ENCODE results near the gene KCTD3. TPM values are rescaled to one million over a fixed set of nuclear protein-coding genes. Genes with fewer than 3 reads are reported as not detected.

KCTD3 gene
- total and polyA plus RNA-seq, 2 donors (not counting 1 experiment from before 2014, with no cell fraction given), result 2.3 to 3.0 TPM

GRCh38 chr1:215603319-215603718 lies 36.2 kb downstream of the KCTD3 start:
- H3K4me3 ChIP-seq (ENCODE audit: control extremely low read depth in 1 of 5, extremely low read depth in 1 of 5, insufficient read depth in 1 of 5, low read depth in 2 of 5, low read length in 4 of 5), result no peak overlapping the region
- POLR2A ChIA-PET, result no interaction called here
- CTCF ChIA-PET, result interaction anchor here (0.7 to 1.2 kb wide), 2 partner anchors 77 to 128 kb away, joined by 3 to 4 read pairs; no protein-coding TSS in a partner anchor
- H3K9ac ChIP-seq (ENCODE audit: low read length), result no peak overlapping the region
- H4K20me1 ChIP-seq (ENCODE audit: control insufficient read depth, insufficient read depth, low read length, poor library complexity, severe bottlenecking), result no peaks in the 10 kb centered on the region
- no peaks in the 10 kb centered on the region for H3K4me1 ChIP-seq (ENCODE audit: control insufficient read depth in 2 of 2, insufficient read depth in 2 of 2, low read length in 2 of 2)
- no peaks in the 10 kb centered on the region for H3K27me3 ChIP-seq (replicated peaks in 1 of 4; ENCODE audit: control extremely low read depth in 1 of 4, control insufficient read depth in 3 of 4, insufficient read depth in 4 of 4, low read length in 3 of 4)
- Mint-ChIP-seq H3K4me1 (no peaks in the 10 kb centered on the region), H3K27ac (no peak overlapping the region), H3K27me3 (no peaks in the 10 kb centered on the region), H3K9me3 (ENCODE audit: insufficient read depth) (no peaks in the 10 kb centered on the region), H3K4me3 (no peak overlapping the region)
- ATAC-seq (ENCODE audit: low read depth) (no peak), DNase-seq (no peak)
- intact Hi-C loops (cut with micrococcal nuclease), result no loop called here
- no peaks in the 10 kb centered on the region for H3K9me3 ChIP-seq (ENCODE audit: control extremely low read depth in 1 of 3, control insufficient read depth in 2 of 3, insufficient read depth in 1 of 3, low read length in 2 of 3)
- peaks cover 0 to under 1% of the 10 kb centered on the region in 2 experiments for H3K36me3 ChIP-seq (replicated peaks in 1 of 2; ENCODE audit: control extremely low read depth in 1 of 2, control insufficient read depth in 1 of 2, extremely low read depth in 1 of 2, insufficient read depth in 2 of 2, low read length in 1 of 2)
- no peaks in the 10 kb centered on the region for H3K79me2 ChIP-seq (ENCODE audit: control insufficient read depth, insufficient read depth, low read length)
- H2AFZ ChIP-seq (ENCODE audit: insufficient read depth, low read depth, low read length, poor library complexity, severe bottlenecking), result no peak overlapping the region
- H3K4me2 ChIP-seq (replicated peaks; ENCODE audit: low read depth, low read length, poor library complexity, severe bottlenecking), result no peak overlapping the region
- TF ChIP-seq CTCF (IDR thresholded peaks at IDR 0.05), result no peak
- TF ChIP-seq EZH2 (IDR thresholded peaks at IDR 0.05; ENCODE audit: borderline replicate concordance, insufficient read depth, low read depth, low read length, poor library complexity, severe bottlenecking), result no peak
- H3K27ac ChIP-seq (ENCODE audit: low read length in 2 of 2), result no peak overlapping the region

GRCh38 chr1:215605011-215605621 lies 38.0 kb downstream of the KCTD3 start:
- Histone ChIP-seq H2AFZ (ENCODE audit: insufficient read depth, low read depth, low read length, poor library complexity, severe bottlenecking) (no peak overlapping the region), H3K36me3 (replicated peaks in 1 of 2; ENCODE audit: control extremely low read depth in 1 of 2, control insufficient read depth in 1 of 2, extremely low read depth in 1 of 2, insufficient read depth in 2 of 2, low read length in 1 of 2) (peaks cover 0 to 3% of the 10 kb centered on the region in 2 experiments), H3K9ac (ENCODE audit: low read length) (no peak overlapping the region), H3K27me3 (replicated peaks in 1 of 4; ENCODE audit: control extremely low read depth in 1 of 4, control insufficient read depth in 3 of 4, insufficient read depth in 4 of 4, low read length in 3 of 4) (no peaks in the 10 kb centered on the region), H3K79me2 (ENCODE audit: control insufficient read depth, insufficient read depth, low read length) (no peaks in the 10 kb centered on the region), H3K4me1 (ENCODE audit: control insufficient read depth in 2 of 2, insufficient read depth in 2 of 2, low read length in 2 of 2) (no peaks in the 10 kb centered on the region), H3K4me2 (replicated peaks; ENCODE audit: low read depth, low read length, poor library complexity, severe bottlenecking) (no peak overlapping the region), H3K4me3 (ENCODE audit: control extremely low read depth in 1 of 5, extremely low read depth in 1 of 5, insufficient read depth in 1 of 5, low read depth in 2 of 5, low read length in 4 of 5) (no peak overlapping the region), H3K9me3 (ENCODE audit: control extremely low read depth in 1 of 3, control insufficient read depth in 2 of 3, insufficient read depth in 1 of 3, low read length in 2 of 3) (no peaks in the 10 kb centered on the region), H3K27ac (ENCODE audit: low read length in 2 of 2) (no peak overlapping the region), H4K20me1 (ENCODE audit: control insufficient read depth, insufficient read depth, low read length, poor library complexity, severe bottlenecking) (no peaks in the 10 kb centered on the region)
- TF ChIP-seq EZH2 (IDR thresholded peaks at IDR 0.05; ENCODE audit: borderline replicate concordance, insufficient read depth, low read depth, low read length, poor library complexity, severe bottlenecking) (no peak), CTCF (IDR thresholded peaks at IDR 0.05) (no peak)
- Mint-ChIP-seq H3K27me3 (no peaks in the 10 kb centered on the region), H3K9me3 (ENCODE audit: insufficient read depth) (no peaks in the 10 kb centered on the region), H3K27ac (no peak overlapping the region), H3K4me3 (no peak overlapping the region), H3K4me1 (no peaks in the 10 kb centered on the region)
- no peak for ATAC-seq (ENCODE audit: low read depth)
- DNase-seq, result no peak
- intact Hi-C loops (cut with micrococcal nuclease), result no loop called here
- ChIA-PET CTCF (no interaction called here), POLR2A (no interaction called here)
